Gastroesophageal sphincter (tissue), 4 donors: ENCODE measurements around the gene LRIG1. TPM values are rescaled to one million over a fixed set of nuclear protein-coding genes. Genes with fewer than 3 reads are reported as not detected.

Experiments
- ATAC-seq: fragments of 150-250 bp; one replicate; pipeline ENCODE4 v1.9.1; 2016; ENCODE audit warnings: mild to moderate bottlenecking, moderate library complexity
- H3K27ac ChIP-seq, 4 donors: fragments of 200-600 bp; sonication (generic) in 3 of 4; 1 replicate in 3 of 4; 2 replicates in 1 of 4; pipeline ENCODE4 v1.5.1; 2016 to 2019
- H3K27me3 ChIP-seq: fragments of 200-600 bp; sonication (generic); one replicate; pipeline ENCODE4 v1.5.1; 2019
- H3K36me3 ChIP-seq, 2 donors: fragments of 200-600 bp; sonication (generic); one replicate each; pipeline ENCODE4 v1.5.1; 2019; ENCODE audit warnings: control low read depth in 1 of 2
- H3K4me1 ChIP-seq, 3 donors: fragments of 200-600 bp; sonication (generic); 1 replicate in 2 of 3; 2 replicates in 1 of 3; pipeline ENCODE4 v1.5.1; 2016 to 2019; ENCODE audit warnings: control low read depth in 2 of 3
- H3K4me3 ChIP-seq, 2 donors: fragments of 200-600 bp; sonication (generic); one replicate each; pipeline ENCODE4 v1.5.1; 2019; ENCODE audit warnings: mild to moderate bottlenecking in 1 of 2, moderate library complexity in 1 of 2
- H3K9me3 ChIP-seq, 3 donors: fragments of 200-600 bp; sonication (generic); one replicate each; pipeline ENCODE4 v1.5.1; 2017 to 2019; ENCODE audit warnings: control low read depth in 2 of 3
- EP300 ChIP-seq: sonication (generic); formaldehyde crosslinking; IDR thresholded peaks from one replicate; pipeline ENCODE4 v1.6.1; 2017; ENCODE audit warnings: antibody characterized with exemption, mild to moderate bottlenecking
- POLR2A ChIP-seq, 2 donors: fragments of 450-650 bp; IDR thresholded peaks; one replicate each; pipeline ENCODE4 v1.6.1; 2017; ENCODE audit warnings: antibody characterized with exemption in 2 of 2, mild to moderate bottlenecking in 2 of 2, moderate library complexity in 1 of 2
- POLR2AphosphoS5 ChIP-seq: sonication (generic); formaldehyde crosslinking; IDR thresholded peaks from one replicate; pipeline ENCODE4 v1.6.1; 2017; ENCODE audit warnings: antibody characterized with exemption
- WGBS, 2 donors: methylation state at CpG; one replicate each; pipeline ENCODE4 v1.1.5; 2018; ENCODE audit warnings: low coverage in 1 of 2; 5-methylcytosine and 5-hydroxymethylcytosine counted together
- total RNA-seq, 4 donors: library from RNA; depleted of rRNA; stranded (reverse); fragments of >200 nt; gene quantifications; one replicate each; pipeline ENCODE4 v1.1.0, GENCODE V29; 2016
- TF ChIP-seq, protein P1 (sequence below), 4 experiments: fragments of 200-600 bp in 2 of 4; fragments of 450-650 bp in 2 of 4; sonication (generic) in 1 of 4; IDR thresholded peaks; one replicate each; pipeline ENCODE4 v1.5.1; 2017 to 2019; ENCODE audit warnings: antibody characterized with exemption in 4 of 4, mild to moderate bottlenecking in 2 of 4, moderate library complexity in 2 of 4

The LRIG1 gene, protein sequence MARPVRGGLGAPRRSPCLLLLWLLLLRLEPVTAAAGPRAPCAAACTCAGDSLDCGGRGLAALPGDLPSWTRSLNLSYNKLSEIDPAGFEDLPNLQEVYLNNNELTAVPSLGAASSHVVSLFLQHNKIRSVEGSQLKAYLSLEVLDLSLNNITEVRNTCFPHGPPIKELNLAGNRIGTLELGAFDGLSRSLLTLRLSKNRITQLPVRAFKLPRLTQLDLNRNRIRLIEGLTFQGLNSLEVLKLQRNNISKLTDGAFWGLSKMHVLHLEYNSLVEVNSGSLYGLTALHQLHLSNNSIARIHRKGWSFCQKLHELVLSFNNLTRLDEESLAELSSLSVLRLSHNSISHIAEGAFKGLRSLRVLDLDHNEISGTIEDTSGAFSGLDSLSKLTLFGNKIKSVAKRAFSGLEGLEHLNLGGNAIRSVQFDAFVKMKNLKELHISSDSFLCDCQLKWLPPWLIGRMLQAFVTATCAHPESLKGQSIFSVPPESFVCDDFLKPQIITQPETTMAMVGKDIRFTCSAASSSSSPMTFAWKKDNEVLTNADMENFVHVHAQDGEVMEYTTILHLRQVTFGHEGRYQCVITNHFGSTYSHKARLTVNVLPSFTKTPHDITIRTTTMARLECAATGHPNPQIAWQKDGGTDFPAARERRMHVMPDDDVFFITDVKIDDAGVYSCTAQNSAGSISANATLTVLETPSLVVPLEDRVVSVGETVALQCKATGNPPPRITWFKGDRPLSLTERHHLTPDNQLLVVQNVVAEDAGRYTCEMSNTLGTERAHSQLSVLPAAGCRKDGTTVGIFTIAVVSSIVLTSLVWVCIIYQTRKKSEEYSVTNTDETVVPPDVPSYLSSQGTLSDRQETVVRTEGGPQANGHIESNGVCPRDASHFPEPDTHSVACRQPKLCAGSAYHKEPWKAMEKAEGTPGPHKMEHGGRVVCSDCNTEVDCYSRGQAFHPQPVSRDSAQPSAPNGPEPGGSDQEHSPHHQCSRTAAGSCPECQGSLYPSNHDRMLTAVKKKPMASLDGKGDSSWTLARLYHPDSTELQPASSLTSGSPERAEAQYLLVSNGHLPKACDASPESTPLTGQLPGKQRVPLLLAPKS
- total RNA-seq = 100 to 1,000 TPM; 104 to 217 (median 157) TPM

DNA sequence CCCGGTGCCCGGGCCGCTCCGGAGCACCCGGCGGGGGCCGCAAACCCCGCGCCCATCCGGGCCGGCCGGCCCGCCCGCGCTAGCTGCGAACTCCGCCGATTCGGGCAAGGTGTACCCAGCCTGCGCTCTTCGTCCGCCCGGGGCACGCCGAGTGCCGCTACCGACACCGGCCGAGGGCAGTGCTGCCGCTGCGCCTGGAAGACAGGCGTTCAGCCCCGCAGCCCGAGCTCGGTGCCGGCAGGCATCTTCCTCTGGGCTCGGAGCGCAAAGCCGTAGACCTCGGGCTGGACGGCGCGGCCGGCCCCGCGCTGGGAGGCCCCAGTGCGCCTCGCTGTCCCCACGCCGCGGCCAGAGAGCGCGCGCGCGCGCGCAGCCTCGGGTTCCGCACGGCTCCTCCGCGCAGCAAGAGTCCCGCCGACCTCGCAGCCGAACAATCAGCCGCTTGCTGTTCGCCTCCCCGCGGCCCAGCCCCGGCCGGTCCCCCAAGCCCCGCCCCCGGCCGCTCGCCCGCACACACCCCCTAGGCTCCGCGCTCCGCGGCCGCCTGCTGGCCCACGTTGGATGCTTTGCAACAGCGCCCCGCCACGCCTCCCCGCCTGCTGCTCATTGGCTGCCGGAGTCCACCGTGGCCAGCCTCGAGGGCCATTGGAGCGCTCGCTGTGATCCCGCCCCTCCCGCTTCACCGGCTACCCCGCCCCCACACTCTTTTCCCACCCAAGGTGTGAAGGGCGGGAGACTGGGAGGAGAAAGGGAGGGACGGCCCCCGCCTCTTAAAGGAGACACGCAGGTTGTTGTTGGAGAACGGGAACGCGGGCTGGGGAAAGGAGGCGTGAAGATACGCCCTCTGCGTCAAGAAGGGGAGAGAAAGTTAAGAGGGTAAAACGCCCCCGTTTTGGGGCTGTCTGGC is at the start of gene LRIG1:
LRIG1 (minus strand) TSS at position 447 of the 907 bp plus-strand sequence. CDS start 615 bp downstream, outside the sequence.
- Histone ChIP-seq H3K36me3 (no peaks in the 10 kb centered on the region), H3K4me1 (peaks cover 0 to 50% (median 9%) of the 10 kb centered on the region in 3 donors), H3K27me3 (no peaks in the 10 kb centered on the region), H3K27ac (peak within 1 kb of the TSS; percentile 83 to 99 (median 98)), H3K4me3 (peak within 1 kb of the TSS; percentile 78 to 98), H3K9me3 (no peaks in the 10 kb centered on the region)
- 0% methylated on average over 6 to 7 of the region's 109 CpGs for WGBS, 2 donors
- peak; percentile 99 for ATAC-seq
- TF ChIP-seq POLR2A (IDR thresholded peaks at IDR 0.05) (peak; percentile 84 to 88), POLR2AphosphoS5 (peak; percentile 77), EP300 (no peak)
- TF ChIP-seq, protein P1, sequence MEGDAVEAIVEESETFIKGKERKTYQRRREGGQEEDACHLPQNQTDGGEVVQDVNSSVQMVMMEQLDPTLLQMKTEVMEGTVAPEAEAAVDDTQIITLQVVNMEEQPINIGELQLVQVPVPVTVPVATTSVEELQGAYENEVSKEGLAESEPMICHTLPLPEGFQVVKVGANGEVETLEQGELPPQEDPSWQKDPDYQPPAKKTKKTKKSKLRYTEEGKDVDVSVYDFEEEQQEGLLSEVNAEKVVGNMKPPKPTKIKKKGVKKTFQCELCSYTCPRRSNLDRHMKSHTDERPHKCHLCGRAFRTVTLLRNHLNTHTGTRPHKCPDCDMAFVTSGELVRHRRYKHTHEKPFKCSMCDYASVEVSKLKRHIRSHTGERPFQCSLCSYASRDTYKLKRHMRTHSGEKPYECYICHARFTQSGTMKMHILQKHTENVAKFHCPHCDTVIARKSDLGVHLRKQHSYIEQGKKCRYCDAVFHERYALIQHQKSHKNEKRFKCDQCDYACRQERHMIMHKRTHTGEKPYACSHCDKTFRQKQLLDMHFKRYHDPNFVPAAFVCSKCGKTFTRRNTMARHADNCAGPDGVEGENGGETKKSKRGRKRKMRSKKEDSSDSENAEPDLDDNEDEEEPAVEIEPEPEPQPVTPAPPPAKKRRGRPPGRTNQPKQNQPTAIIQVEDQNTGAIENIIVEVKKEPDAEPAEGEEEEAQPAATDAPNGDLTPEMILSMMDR (IDR thresholded peaks at IDR 0.05) = peak in 2 of 4 experiments; percentile 41 to 47

DNA sequence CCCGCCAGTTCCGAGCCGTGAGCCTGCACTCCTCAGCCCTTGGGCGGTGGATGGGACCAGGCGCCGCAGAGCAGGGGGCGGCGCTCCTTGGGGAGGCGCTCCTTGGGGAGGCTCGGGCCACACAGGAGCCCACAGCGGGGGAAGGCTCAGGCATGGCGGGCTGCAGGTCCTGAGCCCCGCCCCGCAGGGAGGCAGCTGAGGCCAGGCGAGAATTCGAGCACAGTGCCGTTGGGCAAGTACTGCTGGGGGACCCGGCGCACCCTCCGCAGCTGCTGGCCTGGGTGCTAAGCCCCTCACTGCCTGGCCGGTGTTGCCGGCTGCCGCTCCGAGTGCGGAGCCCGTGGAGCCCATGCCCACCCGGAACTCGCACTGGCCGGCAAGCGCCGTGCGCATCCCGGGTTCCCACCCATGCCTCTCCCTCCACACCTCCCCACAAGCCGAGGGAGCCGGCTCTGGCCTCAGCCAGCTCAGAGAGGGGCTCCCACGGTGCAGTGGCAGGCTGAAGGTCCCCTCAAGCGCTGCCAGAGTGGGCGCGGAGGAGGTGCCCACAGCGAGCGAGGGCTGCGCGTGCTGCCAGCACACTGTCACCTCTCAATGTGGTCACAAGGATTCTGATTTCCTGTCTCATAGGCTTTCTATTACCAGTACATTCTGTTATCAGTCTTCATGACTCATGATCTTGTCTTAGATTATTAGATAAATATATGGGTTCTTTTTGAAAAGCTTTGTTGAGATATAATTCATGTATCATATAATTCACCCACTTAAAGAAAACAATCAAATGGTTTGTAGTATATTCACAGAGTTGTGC is 44.0 kb upstream of the LRIG1 start:
- ATAC-seq = no peak
- Histone ChIP-seq H3K36me3 (no peaks in the 10 kb centered on the region), H3K27ac (no peak overlapping the region), H3K4me3 (no peak overlapping the region), H3K27me3 (no peaks in the 10 kb centered on the region), H3K4me1 (no peaks in the 10 kb centered on the region), H3K9me3 (no peaks in the 10 kb centered on the region)
- 82% methylated on average over 4 of the region's 43 CpGs; no CpG with 5 or more reads in 1 of the 2 donors for WGBS, 2 donors
- TF ChIP-seq EP300 (no peak), POLR2AphosphoS5 (no peak), POLR2A (IDR thresholded peaks at IDR 0.05) (no peak)
- TF ChIP-seq, protein P1 (IDR thresholded peaks at IDR 0.05) = no peak

DNA sequence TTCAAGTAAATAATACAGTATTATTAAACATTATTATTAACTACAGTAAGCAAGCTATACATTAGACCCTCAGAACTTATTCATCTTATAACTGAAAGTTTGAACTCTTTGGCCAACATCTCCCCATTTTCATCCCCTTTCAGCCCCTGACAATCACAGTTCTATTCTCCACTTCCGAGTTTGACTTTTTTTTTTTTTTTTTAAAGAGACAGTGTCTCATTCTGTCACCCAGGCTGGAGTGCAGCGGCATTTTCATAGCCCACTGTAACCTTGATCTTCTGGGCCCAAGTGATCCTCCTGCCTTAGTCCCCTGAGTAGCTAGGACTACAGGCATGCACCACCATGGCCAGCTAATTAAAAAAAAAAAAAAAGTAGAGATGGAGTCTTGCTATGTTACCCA is 41.3 kb upstream of the LRIG1 start:
- H3K4me1 ChIP-seq = peaks cover 0 to 5% (median 0%) of the 10 kb centered on the region in 3 donors
- no peak overlapping the region for H3K4me3 ChIP-seq
- TF ChIP-seq EP300 (no peak), POLR2AphosphoS5 (no peak), POLR2A (IDR thresholded peaks at IDR 0.05) (no peak)
- TF ChIP-seq, protein P1 (IDR thresholded peaks at IDR 0.05) = no peak
- H3K9me3 ChIP-seq = no peaks in the 10 kb centered on the region
- no peaks in the 10 kb centered on the region for H3K36me3 ChIP-seq
- WGBS, 2 donors = 22 to 59% methylated on average over 1 to 2 of the region's 2 CpGs
- H3K27me3 ChIP-seq = no peaks in the 10 kb centered on the region
- no peak overlapping the region for H3K27ac ChIP-seq
- ATAC-seq = no peak
